GM18526 (cell line): Measurements from ENCODE around the gene MITD1.

Experiments
- POLR2A ChIP-seq: IDR thresholded peaks from 3 replicates; pipeline ENCODE4 v1.6.1; 2011; ENCODE audit not compliant: insufficient read length; ENCODE audit errors: extremely low read depth

Gene MITD1

GRCh38 chr2:99180755-99181623 is at the start of gene MITD1, which contains the start of gene MRPL30:
MITD1 (minus strand) TSS chr2:99181058; CDS start chr2:99180981, 77 bp downstream.
MRPL30 (plus strand) TSS chr2:99181184; CDS start chr2:99186204, 5,020 bp downstream.
- TF ChIP-seq POLR2A, result peak; percentile 86

- TF ChIP-seq POLR2A, result no peak
These were observed 37.2 kb upstream of the MITD1 start for GRCh38 chr2:99217929-99218501.

GRCh38 chr2:99216096-99216495 is 35.2 kb upstream of the MITD1 start:
- TF ChIP-seq POLR2A, result no peak

- TF ChIP-seq POLR2A, result no peak
These were observed 24.6 kb upstream of the MITD1 start for GRCh38 chr2:99205491-99205890.

- no peak for TF ChIP-seq POLR2A
These were observed 21.3 kb upstream of the MITD1 start for GRCh38 chr2:99201959-99202678.

GRCh38 chr2:99200076-99200800 is 19.4 kb upstream of the MITD1 start:
- TF ChIP-seq POLR2A, result no peak

GRCh38 chr2:99198103-99198841 is 17.4 kb upstream of the MITD1 start:
- TF ChIP-seq POLR2A, result no peak

GRCh38 chr2:99190548-99190947 is 9.7 kb upstream of the MITD1 start:
- TF ChIP-seq POLR2A, result no peak

GRCh38 chr2:99188357-99188756 is 7.5 kb upstream of the MITD1 start:
- TF ChIP-seq POLR2A, result no peak

GRCh38 chr2:99187011-99187410 is 6.2 kb upstream of the MITD1 start:
- no peak for TF ChIP-seq POLR2A

- no peak for TF ChIP-seq POLR2A
These were observed 4.0 kb upstream of the MITD1 start for GRCh38 chr2:99184811-99185210.

- TF ChIP-seq POLR2A, result no peak
These were observed 2.2 kb upstream of the MITD1 start for GRCh38 chr2:99183025-99183424.

GRCh38 chr2:99181624-99182000 is 754 bp upstream of the MITD1 start:
- TF ChIP-seq POLR2A, result no peak

GRCh38 chr2:99171377-99172140 is 9.3 kb downstream of the MITD1 start:
- TF ChIP-seq POLR2A, result no peak

GRCh38 chr2:99169534-99169933 is 11.3 kb downstream of the MITD1 start:
- no peak for TF ChIP-seq POLR2A
